Uterus (tissue), 4 donors: Measurements from ENCODE around the gene ANKRD44. TPM values are rescaled to one million over a fixed set of nuclear protein-coding genes. Genes with fewer than 3 reads are reported as not detected.

Source experiments
- DNase-seq, 2 donors: peaks; one replicate each; pipeline ENCODE4 v3.0.0-alpha.2; 2019 to 2020
- H3K27ac ChIP-seq, 2 donors: fragments of 200-600 bp; sonication (generic); 1 replicate in 1 of 2; 2 replicates in 1 of 2; pipeline ENCODE4 v1.5.1; 2016 to 2018
- H3K27me3 ChIP-seq, 2 donors: fragments of 200-600 bp; sonication (generic); one replicate each; pipeline ENCODE4 v1.5.1; 2018 to 2019; ENCODE audit warnings: control low read depth in 1 of 2
- H3K36me3 ChIP-seq, 2 donors: fragments of 200-600 bp; sonication (generic); one replicate each; pipeline ENCODE4 v1.5.1; 2019; ENCODE audit warnings: control low read depth in 1 of 2
- H3K4me1 ChIP-seq, 2 donors: fragments of 200-600 bp; sonication (generic); one replicate each; pipeline ENCODE4 v1.5.1; 2018 to 2019; ENCODE audit warnings: control low read depth in 1 of 2
- H3K4me3 ChIP-seq, 2 donors: fragments of 200-600 bp; sonication (generic); 1 replicate in 1 of 2; 2 replicates in 1 of 2; pipeline ENCODE4 v1.5.1; 2018 to 2019; ENCODE audit warnings: mild to moderate bottlenecking in 1 of 2
- H3K9me3 ChIP-seq, 2 donors: fragments of 200-600 bp; sonication (generic); one replicate each; pipeline ENCODE4 v1.5.1; 2019; ENCODE audit warnings: control low read depth in 1 of 2
- POLR2A ChIP-seq, 2 donors: fragments of 450-650 bp; IDR thresholded peaks; one replicate each; pipeline ENCODE4 v1.6.1; 2016; ENCODE audit warnings: antibody characterized with exemption in 2 of 2, mild to moderate bottlenecking in 1 of 2, moderate library complexity in 1 of 2
- intact Hi-C: fragments of 100-400 bp; cut with DNase I; formaldehyde crosslinking; loops from one replicate; pipeline ENCODE4 v1.15.1; 2023; ENCODE audit warnings: low total_unique reads
- total RNA-seq, 4 donors: library from RNA; depleted of rRNA in 3 of 4; stranded (reverse); fragments of >200 nt in 3 of 4; gene quantifications; one replicate each; pipeline versions ENCODE4 v1.1.0 to v1.2.4, GENCODE V29; 2014 to 2023
- TF ChIP-seq, protein P1 (sequence below), 4 experiments: fragments of 200-600 bp in 2 of 4; fragments of 450-650 bp in 2 of 4; sonication (generic) in 2 of 4; IDR thresholded peaks; one replicate each; pipeline ENCODE4 v1.5.1; 2016 to 2019; ENCODE audit warnings: antibody characterized with exemption in 4 of 4, mild to moderate bottlenecking in 2 of 4, moderate library complexity in 1 of 4
- donor health status: DM: yes; HTN: yes; CAD: no.

The ANKRD44 gene
- total RNA-seq: 10 to 100 TPM; 14.4 to 71.5 (median 23.2) TPM

DNA sequence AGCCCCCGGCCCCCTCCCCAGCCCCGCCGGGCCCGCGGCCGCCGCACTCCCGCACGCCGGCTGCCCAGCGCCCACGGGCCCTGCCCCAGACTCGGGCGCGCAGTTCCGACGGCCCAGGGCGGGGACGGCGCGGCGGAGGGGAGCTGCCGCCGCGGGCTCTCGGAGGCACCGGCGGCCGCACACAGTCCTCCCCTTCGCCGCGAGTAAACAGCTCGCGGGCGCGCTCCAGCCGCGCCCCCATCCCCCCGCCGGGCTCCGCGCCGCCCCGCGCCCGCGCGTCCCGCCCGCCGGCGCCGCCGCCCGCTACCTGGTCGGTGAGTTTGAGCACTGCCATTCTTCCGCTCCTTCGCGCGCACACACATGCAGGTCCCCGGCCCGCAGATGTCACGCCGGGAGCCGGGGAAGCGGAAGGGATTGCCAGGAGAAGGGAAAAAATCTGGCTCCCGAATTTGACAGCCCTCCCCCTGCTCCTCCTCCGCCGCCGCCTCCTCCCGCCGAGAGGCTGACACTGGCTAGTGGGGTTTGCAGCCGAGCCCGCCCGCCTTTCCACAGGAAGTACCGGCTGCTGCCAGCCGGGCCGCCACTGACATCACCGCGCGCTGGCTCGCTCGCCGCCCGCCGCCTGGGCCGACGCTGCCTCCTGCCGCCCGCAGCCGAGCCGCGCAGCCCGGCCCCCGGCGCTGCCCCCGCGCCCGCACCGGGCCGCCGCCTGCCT is at the start of gene ANKRD44:
Gene ANKRD44, minus strand, starts transcription at position 510 of the 715 bp plus-strand sequence. Its CDS starts 176 bp downstream, at position 334.
- Histone ChIP-seq H3K27me3 (no peaks in the 10 kb centered on the region), H3K4me1 (peaks cover 0 to 3% of the 10 kb centered on the region in 2 donors), H3K36me3 (no peaks in the 10 kb centered on the region), H3K9me3 (no peaks in the 10 kb centered on the region), H3K4me3 (peak within 1 kb of the TSS; percentile 55 to 74), H3K27ac (peak within 1 kb of the TSS; percentile 84 to 90)
- peak; percentile 88 for DNase-seq
- intact Hi-C loops: loop anchor here (10.0 kb wide), 2 partner anchors 116 to 196 kb away; no protein-coding TSS in a partner anchor
- peak; percentile 69 to 76 for TF ChIP-seq POLR2A (IDR thresholded peaks at IDR 0.05)
- TF ChIP-seq, protein P1, sequence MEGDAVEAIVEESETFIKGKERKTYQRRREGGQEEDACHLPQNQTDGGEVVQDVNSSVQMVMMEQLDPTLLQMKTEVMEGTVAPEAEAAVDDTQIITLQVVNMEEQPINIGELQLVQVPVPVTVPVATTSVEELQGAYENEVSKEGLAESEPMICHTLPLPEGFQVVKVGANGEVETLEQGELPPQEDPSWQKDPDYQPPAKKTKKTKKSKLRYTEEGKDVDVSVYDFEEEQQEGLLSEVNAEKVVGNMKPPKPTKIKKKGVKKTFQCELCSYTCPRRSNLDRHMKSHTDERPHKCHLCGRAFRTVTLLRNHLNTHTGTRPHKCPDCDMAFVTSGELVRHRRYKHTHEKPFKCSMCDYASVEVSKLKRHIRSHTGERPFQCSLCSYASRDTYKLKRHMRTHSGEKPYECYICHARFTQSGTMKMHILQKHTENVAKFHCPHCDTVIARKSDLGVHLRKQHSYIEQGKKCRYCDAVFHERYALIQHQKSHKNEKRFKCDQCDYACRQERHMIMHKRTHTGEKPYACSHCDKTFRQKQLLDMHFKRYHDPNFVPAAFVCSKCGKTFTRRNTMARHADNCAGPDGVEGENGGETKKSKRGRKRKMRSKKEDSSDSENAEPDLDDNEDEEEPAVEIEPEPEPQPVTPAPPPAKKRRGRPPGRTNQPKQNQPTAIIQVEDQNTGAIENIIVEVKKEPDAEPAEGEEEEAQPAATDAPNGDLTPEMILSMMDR (IDR thresholded peaks at IDR 0.05): peak in 3 of 4 experiments; percentile 56 to 95 (median 89)

DNA sequence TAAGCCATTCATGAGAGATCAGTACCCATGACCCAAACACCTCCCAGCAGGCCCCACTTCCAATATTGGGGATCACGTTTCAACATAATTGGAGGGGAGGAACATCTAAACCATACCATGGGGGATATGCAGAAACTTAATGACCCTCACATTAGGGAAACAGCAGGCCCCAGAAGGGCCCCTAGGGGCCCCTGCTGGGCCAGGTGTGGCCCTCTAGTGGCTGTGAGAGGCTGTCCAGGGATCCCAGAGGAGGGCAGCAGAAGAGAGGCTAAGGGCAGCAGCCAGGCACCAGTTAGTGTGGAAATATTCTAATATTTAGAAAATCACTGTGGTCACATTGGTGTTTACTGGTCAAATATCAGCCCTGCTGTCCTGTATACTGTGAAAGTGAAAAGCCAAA is 49.3 kb upstream of the ANKRD44 start:
- DNase-seq: no peak
- TF ChIP-seq POLR2A (IDR thresholded peaks at IDR 0.05): no peak
- no peaks in the 10 kb centered on the region for H3K4me1 ChIP-seq
- no peaks in the 10 kb centered on the region for H3K27me3 ChIP-seq
- no peak overlapping the region for H3K27ac ChIP-seq
- H3K4me3 ChIP-seq: no peak overlapping the region
- no peaks in the 10 kb centered on the region for H3K9me3 ChIP-seq
- H3K36me3 ChIP-seq: no peaks in the 10 kb centered on the region
- intact Hi-C loops: no loop called here

DNA sequence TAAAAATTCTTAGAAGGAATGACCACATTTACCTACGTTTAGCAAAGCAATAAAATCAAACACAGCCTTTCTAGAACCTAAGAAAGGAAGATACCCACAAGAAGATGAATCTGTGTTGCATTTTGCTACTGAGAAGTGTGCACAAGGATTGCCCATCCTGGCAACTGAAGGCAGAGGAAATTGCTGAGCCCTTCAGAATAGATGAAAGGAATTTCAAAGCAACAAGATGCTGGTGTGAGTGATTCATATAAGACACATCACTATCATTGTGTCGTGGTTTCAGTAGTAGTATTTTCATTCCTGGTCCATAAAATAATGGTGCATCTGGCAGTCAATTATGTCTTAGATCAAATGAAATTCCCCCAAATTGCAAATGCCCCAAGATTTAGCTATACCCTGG is 48.4 kb upstream of the ANKRD44 start:
- H3K4me1 ChIP-seq: no peaks in the 10 kb centered on the region
- H3K4me3 ChIP-seq: no peak overlapping the region
- no peaks in the 10 kb centered on the region for H3K36me3 ChIP-seq
- H3K27ac ChIP-seq: no peak overlapping the region
- DNase-seq: no peak
- no peaks in the 10 kb centered on the region for H3K27me3 ChIP-seq
- no peaks in the 10 kb centered on the region for H3K9me3 ChIP-seq
- TF ChIP-seq, protein P1 (IDR thresholded peaks at IDR 0.05): no peak
- TF ChIP-seq POLR2A (IDR thresholded peaks at IDR 0.05): no peak
- intact Hi-C loops: no loop called here

GRCh38 chr2:197357986-197358385 is 47.4 kb upstream of the ANKRD44 start:
- H3K27me3 ChIP-seq: no peaks in the 10 kb centered on the region
- intact Hi-C loops: no loop called here
- DNase-seq: no peak

DNA sequence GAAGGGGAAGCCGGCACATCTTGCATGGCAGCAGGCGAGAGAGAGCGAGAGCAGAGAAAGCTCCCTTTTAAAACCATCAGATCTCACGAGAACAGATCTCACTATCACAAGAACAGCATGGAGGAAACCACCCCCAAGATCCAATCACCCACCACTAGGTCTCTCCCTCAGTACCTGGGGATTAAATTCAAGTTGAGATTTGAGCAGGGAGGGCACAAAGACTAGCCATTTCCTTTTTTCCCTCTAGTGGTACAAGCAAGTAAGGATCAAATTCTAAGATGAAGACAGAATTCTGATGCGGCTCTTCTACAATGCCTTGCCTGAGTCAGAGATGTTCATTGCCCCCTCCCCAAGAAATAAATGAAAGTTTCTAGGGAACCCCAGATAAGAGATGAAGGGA is 45.6 kb upstream of the ANKRD44 start:
- DNase-seq: no peak
- H3K27ac ChIP-seq: no peak overlapping the region
- no peaks in the 10 kb centered on the region for H3K9me3 ChIP-seq
- no peaks in the 10 kb centered on the region for H3K4me1 ChIP-seq
- intact Hi-C loops: no loop called here
- TF ChIP-seq, protein P1 (IDR thresholded peaks at IDR 0.05): no peak
- no peak for TF ChIP-seq POLR2A (IDR thresholded peaks at IDR 0.05)
- no peaks in the 10 kb centered on the region for H3K36me3 ChIP-seq
- H3K4me3 ChIP-seq: no peak overlapping the region
- no peaks in the 10 kb centered on the region for H3K27me3 ChIP-seq

More at GRCh38 chr2:197357986-197358385, 47.4 kb upstream of the ANKRD44 start:
- Histone ChIP-seq H3K36me3 (no peaks in the 10 kb centered on the region), H3K9me3 (no peaks in the 10 kb centered on the region), H3K27ac (no peak overlapping the region), H3K4me3 (no peak overlapping the region), H3K4me1 (no peaks in the 10 kb centered on the region)
- TF ChIP-seq, protein P1 (IDR thresholded peaks at IDR 0.05): no peak
- TF ChIP-seq POLR2A (IDR thresholded peaks at IDR 0.05): no peak
